Retinal pigment epithelial cell (primary cell): ENCODE measurements around the gene GSTK1.

Experiments used
- DNase-seq: peaks from one replicate; pipeline ENCODE4 v3.0.0-alpha.2; 2010; ENCODE audit warnings: low read depth
- H3K4me3 ChIP-seq: 2 replicates; pipeline ENCODE4 v1.5.1; 2011; ENCODE audit warnings: mild to moderate bottlenecking, low read length, control low read depth, moderate library complexity
- TF ChIP-seq, protein P1 (sequence below): conservative IDR thresholded peaks from 2 replicates; pipeline ENCODE4 v1.5.1; 2011; ENCODE audit warnings: low read depth, low read length, control low read depth, inconsistent platforms

The GSTK1 gene

DNA sequence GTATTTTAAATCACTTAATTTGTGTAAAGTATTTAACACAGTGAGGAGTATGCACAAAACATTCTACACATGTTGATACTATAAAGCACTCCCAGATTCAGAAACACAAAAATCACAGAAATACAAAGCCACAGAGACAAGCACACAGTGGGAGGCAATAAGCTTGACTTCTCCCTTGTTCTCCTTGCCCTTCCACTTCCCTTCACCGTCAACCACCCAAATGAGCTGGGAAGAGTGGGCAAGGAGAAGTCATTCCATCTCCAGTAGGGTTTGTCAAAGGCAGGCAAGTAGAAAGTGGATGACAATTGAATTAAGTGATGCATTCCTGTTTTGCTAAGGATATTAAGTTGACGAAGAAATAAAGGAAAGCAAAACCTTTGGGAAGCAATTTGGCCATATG, 17.3 kb downstream of the GSTK1 start:
- TF ChIP-seq, protein P1, sequence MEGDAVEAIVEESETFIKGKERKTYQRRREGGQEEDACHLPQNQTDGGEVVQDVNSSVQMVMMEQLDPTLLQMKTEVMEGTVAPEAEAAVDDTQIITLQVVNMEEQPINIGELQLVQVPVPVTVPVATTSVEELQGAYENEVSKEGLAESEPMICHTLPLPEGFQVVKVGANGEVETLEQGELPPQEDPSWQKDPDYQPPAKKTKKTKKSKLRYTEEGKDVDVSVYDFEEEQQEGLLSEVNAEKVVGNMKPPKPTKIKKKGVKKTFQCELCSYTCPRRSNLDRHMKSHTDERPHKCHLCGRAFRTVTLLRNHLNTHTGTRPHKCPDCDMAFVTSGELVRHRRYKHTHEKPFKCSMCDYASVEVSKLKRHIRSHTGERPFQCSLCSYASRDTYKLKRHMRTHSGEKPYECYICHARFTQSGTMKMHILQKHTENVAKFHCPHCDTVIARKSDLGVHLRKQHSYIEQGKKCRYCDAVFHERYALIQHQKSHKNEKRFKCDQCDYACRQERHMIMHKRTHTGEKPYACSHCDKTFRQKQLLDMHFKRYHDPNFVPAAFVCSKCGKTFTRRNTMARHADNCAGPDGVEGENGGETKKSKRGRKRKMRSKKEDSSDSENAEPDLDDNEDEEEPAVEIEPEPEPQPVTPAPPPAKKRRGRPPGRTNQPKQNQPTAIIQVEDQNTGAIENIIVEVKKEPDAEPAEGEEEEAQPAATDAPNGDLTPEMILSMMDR, result no peak
- no peak overlapping the region for H3K4me3 ChIP-seq
- no peak for DNase-seq

GRCh38 chr7:143281529-143281928, 18.3 kb downstream of the GSTK1 start:
- H3K4me3 ChIP-seq, result no peak overlapping the region
- no peak for DNase-seq
- TF ChIP-seq, protein P1, result no peak

DNA sequence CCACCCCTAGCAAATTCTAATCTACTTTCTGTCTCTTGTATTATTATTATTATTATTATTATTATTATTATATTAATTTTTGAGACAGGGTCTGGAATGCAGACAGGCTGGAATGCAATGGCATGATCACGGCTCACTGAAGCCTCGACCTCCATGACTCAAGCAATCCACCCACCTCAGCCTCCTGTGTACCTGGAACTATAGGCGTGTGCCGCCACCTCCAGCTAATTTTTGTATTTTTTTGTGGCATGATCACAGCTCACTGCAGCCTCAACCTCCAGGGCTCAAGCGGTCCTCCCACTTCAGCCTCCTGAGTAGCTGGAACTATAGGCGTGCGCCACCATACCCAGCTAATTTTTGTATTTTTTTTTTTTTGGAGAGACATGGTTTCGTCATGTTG, 18.9 kb downstream of the GSTK1 start:
- no peak overlapping the region for H3K4me3 ChIP-seq
- no peak for DNase-seq
- TF ChIP-seq, protein P1, result no peak

DNA sequence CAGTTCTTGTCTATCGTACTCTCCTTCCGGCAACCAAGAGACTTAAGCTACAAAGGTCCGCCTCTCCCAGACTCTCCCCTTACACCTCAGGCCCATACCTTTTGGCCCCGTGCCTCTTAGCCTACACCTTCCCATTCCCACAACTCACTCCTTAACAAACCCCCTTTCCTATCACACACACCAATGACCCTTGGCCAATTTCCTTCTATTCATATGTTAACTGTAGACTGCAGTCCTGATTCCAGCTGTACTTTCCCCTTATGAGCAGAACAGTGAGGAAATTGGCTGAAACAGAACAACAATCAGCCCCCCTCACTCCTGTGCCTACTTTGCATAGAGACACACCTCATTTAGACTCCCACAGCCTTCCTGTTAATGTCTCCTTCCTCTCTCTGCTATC, 20.1 kb downstream of the GSTK1 start:
- no peak for DNase-seq
- TF ChIP-seq, protein P1, result no peak
- no peak overlapping the region for H3K4me3 ChIP-seq

DNA sequence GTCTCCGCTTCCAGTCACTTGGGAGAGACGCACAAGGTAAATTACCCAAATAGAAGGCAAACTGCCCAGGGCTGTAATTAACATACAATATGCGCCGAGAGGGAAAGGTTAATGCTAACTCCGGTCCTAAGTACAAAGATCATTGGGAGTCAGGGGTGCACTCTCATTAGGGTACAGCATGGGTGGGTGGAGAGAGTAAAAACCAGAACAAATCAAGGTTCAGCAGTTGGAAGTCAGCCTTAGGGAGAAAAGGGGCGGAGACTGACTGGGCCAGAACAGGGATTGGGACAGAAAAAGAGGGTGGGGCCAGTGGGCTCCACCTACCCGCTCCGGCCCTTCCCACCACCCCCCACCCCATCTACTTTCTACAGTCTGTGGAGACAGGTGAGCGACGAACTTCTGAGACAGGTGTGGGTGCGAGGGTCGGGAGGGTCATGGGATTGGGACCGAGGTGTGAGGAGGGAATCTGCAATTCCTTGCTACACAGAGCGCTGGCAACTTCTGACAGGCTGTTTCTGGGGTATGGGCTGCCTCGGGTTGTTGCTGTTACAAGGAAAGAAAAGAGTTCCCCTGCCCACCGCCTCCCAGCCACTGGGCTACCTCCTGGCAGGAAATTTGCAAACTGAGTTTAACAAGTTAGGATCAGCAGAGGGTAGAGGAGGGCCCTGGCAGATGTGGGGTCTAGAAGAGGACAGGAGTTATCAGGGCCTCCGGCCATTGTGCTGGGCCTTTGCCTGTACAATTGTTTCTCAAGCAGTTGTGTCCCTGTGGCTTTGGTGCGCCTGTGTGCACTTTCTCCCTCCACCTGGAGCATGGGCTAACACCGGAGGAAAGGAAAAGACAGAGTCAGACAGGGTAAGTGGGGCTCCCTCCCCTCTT, 21.6 kb downstream of the GSTK1 start, which contains the start of gene TMEM139:
TSS of gene TMEM139 (plus strand) at position 368 of the 879 bp plus-strand sequence. CDS start 1,000 bp downstream, outside the sequence.
- TF ChIP-seq, protein P1, result no peak
- no peak for DNase-seq
- peak within 1 kb of the TSS; percentile 46 for H3K4me3 ChIP-seq

- TF ChIP-seq, protein P1, result no peak
- peak overlapping the region; percentile 46 for H3K4me3 ChIP-seq
- no peak for DNase-seq
Observed at GRCh38 chr7:143285470-143285778, 22.2 kb downstream of the GSTK1 start.
